SK-N-SH (cell line): ENCODE results near the gene TUBGCP6. TPM values are rescaled to one million over a fixed set of nuclear protein-coding genes. Genes with fewer than 3 reads are reported as not detected.
A peak's percentile ranks its signal among the peaks of the same experiment; 100 is the strongest.

Experiments
- CTCF ChIA-PET: fragments of 300-600, 350-600 bp; formaldehyde crosslinking; extraction: SDS; loops from one replicate; lab custom pipeline; 2021; lab: Yijun Ruan, JAX
- POLR2A ChIA-PET: fragments of 350-600 bp; sonication (Branson Sonifier 250); formaldehyde crosslinking; extraction: SDS; loops from one replicate; lab custom pipeline; 2020; ENCODE audit warnings: antibody characterized with exemption, inconsistent platforms; lab: Yijun Ruan, JAX
- DNase-seq: peaks from one replicate; pipeline ENCODE4 v3.0.0; 2012
- H2AFZ ChIP-seq: fragments of 200-600 bp; sonication (generic); 2 replicates; pipeline ENCODE4 v1.8.1; 2016; ENCODE audit warnings: antibody characterized with exemption, mild to moderate bottlenecking, low read depth
- H3F3A ChIP-seq: fragments of 200-600 bp; sonication (generic); replicated peaks from 2 replicates; pipeline ENCODE3; 2016; ENCODE audit warnings: antibody characterized with exemption, mild to moderate bottlenecking; ENCODE audit not compliant: insufficient read depth
- H3K27ac ChIP-seq, 2 experiments: fragments of 200-500 bp in 1 of 2; fragments of 200-600 bp in 1 of 2; sonication (Bioruptor generic) in 1 of 2; sonication (generic), shearing (Covaris generic) in 1 of 2; 2 replicates each; pipeline versions ENCODE4 v1.5.1 to v1.6.1; 2014 to 2016; ENCODE audit warnings: low read depth in 2 of 2, inconsistent platforms in 1 of 2, low read length in 1 of 2, mild to moderate bottlenecking in 1 of 2, mixed read lengths in 1 of 2
- H3K27me3 ChIP-seq: fragments of 200-600 bp; sonication (generic), shearing (Covaris generic); 2 replicates; pipeline ENCODE4 v1.6.1; 2016; ENCODE audit warnings: mixed run types; ENCODE audit not compliant: insufficient read depth
- H3K36me3 ChIP-seq, 2 experiments: fragments of 200-500 bp in 1 of 2; fragments of 200-600 bp in 1 of 2; sonication (Bioruptor generic) in 1 of 2; sonication (generic) in 1 of 2; replicated peaks in 1 of 2; 2 replicates each; pipeline versions ENCODE3 to v1.5.1; 2014 to 2016; ENCODE audit warnings: low read length in 1 of 2, mild to moderate bottlenecking in 1 of 2; ENCODE audit not compliant: insufficient read depth in 2 of 2, control insufficient read depth in 1 of 2
- H3K4me1 ChIP-seq, 2 experiments: fragments of 200-500 bp in 1 of 2; fragments of 200-600 bp in 1 of 2; sonication (Bioruptor generic) in 1 of 2; sonication (generic), shearing (Covaris generic) in 1 of 2; 2 replicates each; pipeline versions ENCODE4 v1.5.1 to v1.6.1; 2014 to 2016; ENCODE audit warnings: low read depth in 1 of 2, low read length in 1 of 2, mixed run types in 1 of 2; ENCODE audit not compliant: insufficient read depth in 2 of 2, control insufficient read depth in 1 of 2
- H3K4me2 ChIP-seq: fragments of 200-600 bp; sonication (generic), shearing (Covaris generic); 2 replicates; pipeline ENCODE4 v1.6.1; 2017; ENCODE audit warnings: mixed run types
- H3K4me3 ChIP-seq, 2 experiments: fragments of 200-500 bp in 1 of 2; fragments of 200-600 bp in 1 of 2; sonication (Bioruptor generic) in 1 of 2; sonication (generic), shearing (Covaris generic) in 1 of 2; 2 replicates each; pipeline versions ENCODE4 v1.5.1 to v1.8.1; 2014 to 2016; ENCODE audit warnings: low read depth in 2 of 2, inconsistent platforms in 1 of 2, low read length in 1 of 2, mild to moderate bottlenecking in 1 of 2, mixed read lengths in 1 of 2, moderate library complexity in 1 of 2
- H3K79me2 ChIP-seq: fragments of 200-600 bp; sonication (generic); 2 replicates; pipeline ENCODE4 v1.8.1; 2017; ENCODE audit warnings: mild to moderate bottlenecking; ENCODE audit not compliant: insufficient read depth
- H3K9ac ChIP-seq: fragments of 200-600 bp; sonication (generic); 2 replicates; pipeline ENCODE4 v1.6.1; 2017; ENCODE audit warnings: mixed run types
- H3K9me2 ChIP-seq: fragments of 200-600 bp; sonication (generic); 2 replicates; pipeline ENCODE4 v1.6.1; 2017; ENCODE audit warnings: mixed run types
- H3K9me3 ChIP-seq: fragments of 200-600 bp; sonication (generic); 2 replicates; pipeline ENCODE4 v1.6.1; 2017; ENCODE audit warnings: mixed run types, mild to moderate bottlenecking, moderate library complexity
- H4K20me1 ChIP-seq: fragments of 200-600 bp; sonication (generic); 2 replicates; pipeline ENCODE4 v1.6.1; 2017; ENCODE audit warnings: mild to moderate bottlenecking, mixed run types; ENCODE audit not compliant: insufficient read depth
- EP300 ChIP-seq, 2 experiments: IDR thresholded peaks; 2 replicates each; pipeline versions ENCODE4 v1.4.0 to v1.6.1; 2012; ENCODE audit warnings: borderline replicate concordance in 1 of 2, low read depth in 1 of 2, low read length in 1 of 2
- FOSL2 ChIP-seq: IDR thresholded peaks from 2 replicates; pipeline ENCODE4 v1.4.0; 2012; ENCODE audit warnings: low read depth, mild to moderate bottlenecking, moderate library complexity, borderline replicate concordance
- MAX ChIP-seq: IDR thresholded peaks from 2 replicates; pipeline ENCODE4 v1.4.0; 2012; ENCODE audit warnings: low read depth
- MEF2A ChIP-seq: IDR thresholded peaks from 2 replicates; pipeline ENCODE4 v1.4.0; 2012; ENCODE audit warnings: low read depth, borderline replicate concordance
- RCOR1 ChIP-seq: fragments of 150-350 bp; IDR thresholded peaks from 2 replicates; pipeline ENCODE4 v1.6.1; 2017; ENCODE audit warnings: antibody characterized with exemption, low read length
- RXRA ChIP-seq: IDR thresholded peaks from 2 replicates; pipeline ENCODE4 v1.4.0; 2012; ENCODE audit warnings: low read depth, mild to moderate bottlenecking, borderline replicate concordance
- USF2 ChIP-seq: fragments of 150-350 bp; IDR thresholded peaks from 2 replicates; pipeline ENCODE4 v1.6.1; 2017; ENCODE audit warnings: antibody characterized with exemption, low read length, low read depth, borderline replicate concordance
- ZBTB33 ChIP-seq: IDR thresholded peaks from 2 replicates; pipeline ENCODE4 v1.4.0; 2012; ENCODE audit warnings: low read depth, borderline replicate concordance
- WGBS: methylation state at CpG from one replicate; pipeline ENCODE4 v1.1.6; 2017; ENCODE audit warnings: low lambda C conversion rate; 5-methylcytosine and 5-hydroxymethylcytosine counted together
- polyA plus RNA-seq, 3 experiments: library from polyadenylated mRNA; depleted of rRNA; stranded (reverse); fragments of >200 nt; gene quantifications; 2 replicates each; pipeline ENCODE4 v1.2.3, GENCODE V29; 2012
- TF ChIP-seq, protein P1 (sequence below): IDR thresholded peaks from 2 replicates; pipeline ENCODE4 v1.4.0; 2012; ENCODE audit warnings: low read depth, borderline replicate concordance

Gene TUBGCP6
- polyA plus RNA-seq, 1 of the 3 experiments (the other 2 are of a cell fraction): 40.4 TPM

GRCh38 chr22:50200461-50201190 lies 44.2 kb downstream of the TUBGCP6 start, which contains the start of gene SELENOO (continued):
- TF ChIP-seq ZBTB33 (no peak), RXRA (no peak), RCOR1 (no peak), EP300 (IDR thresholded peaks at IDR 0.05; ENCODE audit: borderline replicate concordance in 1 of 2, low read depth in 1 of 2, low read length in 1 of 2) (no peak), MEF2A (no peak), USF2 (no peak)
- TF ChIP-seq, protein P1, sequence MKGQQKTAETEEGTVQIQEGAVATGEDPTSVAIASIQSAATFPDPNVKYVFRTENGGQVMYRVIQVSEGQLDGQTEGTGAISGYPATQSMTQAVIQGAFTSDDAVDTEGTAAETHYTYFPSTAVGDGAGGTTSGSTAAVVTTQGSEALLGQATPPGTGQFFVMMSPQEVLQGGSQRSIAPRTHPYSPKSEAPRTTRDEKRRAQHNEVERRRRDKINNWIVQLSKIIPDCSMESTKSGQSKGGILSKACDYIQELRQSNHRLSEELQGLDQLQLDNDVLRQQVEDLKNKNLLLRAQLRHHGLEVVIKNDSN: no peak
- TF ChIP-seq, all 33 proteins: peak for 10

DNA sequence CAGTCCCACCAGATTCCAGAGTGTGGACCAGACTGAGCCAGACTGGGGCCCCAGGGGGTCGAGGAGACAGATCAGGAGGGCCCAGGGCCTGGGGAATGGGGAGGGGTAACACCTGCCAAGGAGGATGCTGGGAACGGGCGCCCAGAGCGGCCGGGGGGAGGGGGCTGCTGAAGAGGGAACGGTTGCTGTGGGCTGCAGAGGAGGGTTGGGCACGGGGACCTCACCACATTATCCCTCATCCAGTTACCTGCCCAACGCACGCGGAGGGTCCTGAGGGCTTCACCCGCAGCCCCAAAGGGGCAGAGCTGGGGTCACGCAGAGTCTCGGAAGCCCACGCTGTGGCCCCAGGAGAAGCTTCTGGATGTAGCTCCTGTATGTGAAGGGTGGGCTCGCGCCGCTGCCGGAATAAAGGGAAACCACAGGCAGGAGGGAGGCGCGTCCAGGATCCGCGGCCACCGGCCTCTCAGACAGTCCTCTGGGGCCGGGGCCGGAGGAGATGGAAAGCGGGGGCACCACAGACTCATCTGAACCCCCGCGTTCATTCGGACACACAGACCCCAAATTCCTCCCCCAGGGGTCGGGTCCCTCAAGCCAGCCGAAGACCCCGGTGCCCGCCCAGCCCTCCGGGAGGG lies 44.9 kb downstream of the TUBGCP6 start:
- ChIA-PET POLR2A (no interaction called here), CTCF (interaction anchor here (1.7 kb wide), 1 partner anchor 10 kb away, joined by 5 read pairs; no protein-coding TSS in a partner anchor)
- peak; percentile 65 for DNase-seq
- Histone ChIP-seq H3K79me2 (peaks cover 37% of the 10 kb centered on the region), H2AFZ (peak overlapping the region; percentile 59; the same call in 1 of the 2 replicates), H3K27me3 (no peaks in the 10 kb centered on the region), H3K4me1 (peaks cover 0 to 15% of the 10 kb centered on the region in 2 experiments; a peak in 1 of 4 replicates), H3K9me2 (no peaks in the 10 kb centered on the region), H3F3A (no peaks in the 10 kb centered on the region), H3K4me2 (peak overlapping the region; percentile 90), H3K9ac (peak overlapping the region; percentile 65), H3K9me3 (no peaks in the 10 kb centered on the region), H3K36me3 (peaks cover 17 to 22% of the 10 kb centered on the region in 2 experiments), H3K4me3 (peak overlapping the region; percentile 64 to 84), H3K27ac (peak overlapping the region in 1 of 2 experiments; percentile 28; a peak in 1 of 4 replicates), H4K20me1 (peaks cover 6% of the 10 kb centered on the region)
- 49% methylated on average over 8 of the region's 34 CpGs for WGBS
- no peak for TF ChIP-seq FOSL2
- peak; percentile 10; the same call in 1 of the 2 replicates for TF ChIP-seq MAX
